SH-SY5Y (cell line): ENCODE measurements around the gene INKA2.

Source experiments
- GATA2 ChIP-seq: IDR thresholded peaks from 2 replicates; pipeline ENCODE4 v1.6.1; 2011; ENCODE audit warnings: mild to moderate bottlenecking, low read depth, low read length
- GATA3 ChIP-seq: IDR thresholded peaks from 2 replicates; pipeline ENCODE4 v1.6.1; 2011; ENCODE audit warnings: low read depth, mild to moderate bottlenecking, low read length, moderate library complexity

- no peak for TF ChIP-seq GATA2
- no peak for TF ChIP-seq GATA3
Measured at GRCh38 chr1:111733992-111734341, 5.2 kb downstream of the INKA2 start.
